HG02623 (cell line): ENCODE results near the gene SLC30A5.
"Not testable (repeated sequence)": the region's sequence is repeated elsewhere in the genome, so short reads cannot be mapped to it uniquely, and the experiment has no call there.

ENCODE experiments used
- ATAC-seq: cut with Tn5 transposase; IDR thresholded peaks from one replicate; pipeline ENCODE4 v1.9.1; 2021; ENCODE audit warnings: moderate library complexity; ENCODE audit not compliant: unreplicated experiment

The SLC30A5 gene

GRCh38 chr5:69103521-69103920 is 9.7 kb downstream of the SLC30A5 start:
- no peak for ATAC-seq

GRCh38 chr5:69105996-69106906 is 12.4 kb downstream of the SLC30A5 start:
- no peak for ATAC-seq

DNA sequence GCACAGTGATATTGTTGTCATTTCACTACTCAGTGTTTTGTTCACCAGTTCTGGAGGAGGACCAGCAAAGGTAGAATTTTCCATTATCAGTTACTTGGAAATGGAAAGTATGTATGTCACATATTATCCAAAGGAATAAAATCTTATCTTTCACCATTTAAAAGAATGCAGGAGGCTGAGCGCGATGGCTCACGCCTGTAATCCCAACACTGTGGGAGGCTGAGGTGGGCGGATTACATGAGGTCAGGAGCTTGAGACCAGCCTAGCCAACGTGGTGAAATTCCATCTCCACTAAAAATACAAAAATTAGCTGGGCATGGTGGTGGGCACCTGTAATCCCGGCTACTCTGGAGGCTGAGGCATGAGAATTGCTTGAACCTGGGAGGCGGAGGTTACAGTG is 14.6 kb downstream of the SLC30A5 start:
- ATAC-seq, result not testable (repeated sequence)

- no peak for ATAC-seq
Observed at GRCh38 chr5:69113851-69114250, 20.0 kb downstream of the SLC30A5 start.

GRCh38 chr5:69115526-69115925 is 21.7 kb downstream of the SLC30A5 start:
- no peak for ATAC-seq

DNA sequence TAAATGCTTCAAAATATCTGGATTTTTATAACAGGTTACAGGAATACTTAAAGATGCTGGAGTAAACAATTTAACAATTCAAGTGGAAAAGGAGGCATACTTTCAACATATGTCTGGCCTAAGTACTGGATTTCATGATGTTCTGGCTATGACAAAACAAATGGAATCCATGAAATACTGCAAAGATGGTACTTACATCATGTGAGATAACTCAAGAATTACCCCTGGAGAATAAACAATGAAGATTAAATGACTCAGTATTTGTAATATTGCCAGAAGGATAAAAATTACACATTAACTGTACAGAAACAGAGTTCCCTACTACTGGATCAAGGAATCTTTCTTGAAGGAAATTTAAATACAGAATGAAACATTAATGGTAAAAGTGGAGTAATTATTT is 35.6 kb downstream of the SLC30A5 start:
- ATAC-seq, result no peak

DNA sequence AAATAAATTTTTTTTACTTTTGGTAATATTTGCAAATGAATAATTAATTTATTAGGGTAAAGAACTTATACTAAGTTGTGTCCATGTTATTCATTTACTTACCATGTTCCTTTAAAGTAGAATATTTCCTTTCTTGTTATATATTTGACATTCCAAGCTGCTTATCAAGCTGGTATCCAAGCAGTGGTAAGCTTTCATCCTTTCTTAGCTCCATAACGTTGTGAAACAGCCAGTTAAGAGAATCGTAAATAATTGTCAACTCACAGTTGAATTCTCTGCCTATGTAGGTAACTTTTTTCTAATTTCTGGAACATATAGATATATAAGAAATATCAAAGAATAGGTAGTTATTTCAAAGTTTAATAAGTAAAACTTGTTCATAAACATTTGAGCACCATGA is 36.4 kb downstream of the SLC30A5 start:
- no peak for ATAC-seq

- ATAC-seq, result no peak
Observed at GRCh38 chr5:69131304-69131703, 37.5 kb downstream of the SLC30A5 start.

DNA sequence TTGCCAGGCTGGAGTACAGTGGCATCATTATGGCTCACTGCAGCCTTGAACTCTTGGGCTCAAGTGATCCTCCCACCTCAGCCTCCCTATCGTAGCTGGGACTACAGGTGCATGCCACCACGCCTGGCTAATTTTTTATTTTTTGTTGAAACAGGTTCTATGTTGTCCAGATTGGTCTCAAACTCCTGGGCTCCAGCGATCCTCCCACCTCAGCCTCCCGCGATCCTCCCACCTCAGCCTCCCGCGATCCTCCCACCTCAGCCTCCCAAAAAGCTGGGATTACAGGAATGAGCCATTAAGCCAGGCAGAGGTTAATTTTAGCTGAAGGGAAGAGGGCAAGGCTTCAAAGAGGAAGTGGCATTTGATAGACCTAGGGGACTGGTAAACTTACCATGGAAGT is 40.3 kb downstream of the SLC30A5 start:
- ATAC-seq, result no peak

- peak; percentile 92 for ATAC-seq
Observed at GRCh38 chr5:69136293-69136692, 42.5 kb downstream of the SLC30A5 start.

- ATAC-seq, result not testable (repeated sequence)
Observed at GRCh38 chr5:69137208-69137607, 43.4 kb downstream of the SLC30A5 start.

DNA sequence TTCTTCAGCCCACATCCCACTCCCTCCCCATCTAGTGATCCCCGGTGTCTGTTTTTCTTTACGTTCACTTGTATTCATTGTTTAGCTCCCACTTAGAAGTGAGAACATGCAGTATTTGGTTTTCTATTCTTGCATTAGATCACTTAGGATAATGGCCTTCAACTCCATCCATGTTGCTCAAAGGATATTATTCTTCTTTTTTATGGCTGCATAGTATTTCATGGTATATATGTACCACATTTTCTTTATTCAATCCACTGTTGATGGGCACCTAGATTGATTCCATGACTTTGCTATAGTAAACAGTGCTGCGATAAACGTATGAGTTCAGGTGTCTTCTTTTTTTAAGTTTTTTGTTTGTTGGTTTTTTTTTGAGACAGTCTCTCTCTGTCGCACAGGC is 44.0 kb downstream of the SLC30A5 start:
- ATAC-seq, result no peak

DNA sequence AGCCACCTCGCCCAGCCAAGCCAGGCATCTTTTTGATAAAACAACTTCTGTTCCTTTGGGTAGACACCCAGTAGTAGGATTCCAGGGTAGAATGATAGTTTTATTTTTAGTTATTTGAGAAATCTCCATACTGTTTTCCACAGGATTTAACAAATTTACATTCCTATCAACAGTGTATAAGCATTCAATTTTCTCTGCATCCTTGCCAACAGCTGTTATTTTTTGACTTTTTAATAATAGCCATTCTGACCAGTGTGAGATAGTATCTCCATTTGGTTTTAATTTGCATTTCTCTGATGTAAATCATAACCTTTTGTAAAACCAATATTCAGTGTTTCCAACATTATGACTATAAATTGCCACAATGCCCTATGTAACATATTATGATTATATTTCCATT is 45.0 kb downstream of the SLC30A5 start:
- ATAC-seq, result no peak

GRCh38 chr5:69140239-69140638 is 46.4 kb downstream of the SLC30A5 start:
- not testable (repeated sequence) for ATAC-seq

- ATAC-seq, result no peak
Observed at GRCh38 chr5:69140827-69141226, 47.0 kb downstream of the SLC30A5 start.

DNA sequence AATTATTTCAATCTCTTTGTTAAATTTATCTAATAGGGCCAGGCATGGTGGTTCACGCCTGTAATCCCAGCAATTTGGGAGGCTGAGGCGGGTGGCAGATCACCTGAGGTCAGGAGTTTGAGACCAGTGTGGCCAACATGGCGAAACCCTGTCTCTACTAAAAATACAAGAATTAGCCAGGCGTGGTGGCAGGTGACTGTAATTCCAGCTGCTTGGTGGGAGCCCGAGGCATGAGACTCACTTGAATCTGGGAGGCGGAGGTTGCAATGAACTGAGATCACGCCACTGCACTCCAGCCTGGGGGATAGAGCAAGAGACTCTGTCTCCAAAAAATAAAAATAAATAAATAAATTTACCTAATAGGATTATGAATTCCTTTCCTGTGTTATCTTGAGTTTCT is 54.8 kb downstream of the SLC30A5 start:
- ATAC-seq, result not testable (repeated sequence)

- ATAC-seq, result no peak
Observed at GRCh38 chr5:69148981-69149675, 55.3 kb downstream of the SLC30A5 start.

- ATAC-seq, result no peak
Observed at GRCh38 chr5:69149676-69150010, 55.8 kb downstream of the SLC30A5 start.

DNA sequence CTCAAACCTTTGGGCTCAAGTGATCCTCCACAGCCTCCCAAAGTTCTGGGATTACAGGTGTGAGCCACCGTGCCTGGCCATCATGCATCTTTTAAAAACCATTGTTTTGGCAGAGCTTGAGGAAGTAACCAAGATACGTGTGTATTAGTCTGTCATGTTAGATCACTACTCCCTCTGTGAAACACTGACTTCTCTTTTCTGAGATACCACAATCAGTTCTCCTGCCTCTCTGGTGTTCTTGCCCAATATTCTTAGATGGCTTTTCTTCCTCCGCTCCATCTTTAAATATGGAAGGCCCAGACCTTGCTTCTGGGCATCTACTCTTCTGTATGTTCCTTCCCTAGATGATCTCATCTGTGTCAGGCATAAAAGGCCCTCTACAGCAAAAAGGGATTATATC is 58.9 kb downstream of the SLC30A5 start:
- no peak for ATAC-seq

DNA sequence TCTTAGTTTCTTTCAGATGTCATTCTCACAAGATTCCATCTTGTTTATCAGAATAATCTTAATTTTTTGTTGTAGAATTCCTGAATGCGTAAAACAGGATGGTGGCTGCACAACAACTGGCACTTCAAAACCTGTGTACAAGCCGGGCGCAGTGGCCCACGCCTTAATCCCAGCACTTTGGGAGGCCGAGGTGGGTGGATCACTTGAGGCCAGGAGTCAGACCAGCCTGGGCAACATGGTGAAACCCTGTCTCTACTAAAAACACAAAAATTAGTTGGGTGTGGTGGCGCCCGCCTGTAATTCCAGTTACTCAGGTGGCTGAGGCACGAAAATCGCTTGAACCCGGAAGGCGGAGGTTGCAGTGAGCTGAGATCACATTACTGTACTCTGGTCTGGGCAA is 62.6 kb downstream of the SLC30A5 start:
- ATAC-seq, result no peak

DNA sequence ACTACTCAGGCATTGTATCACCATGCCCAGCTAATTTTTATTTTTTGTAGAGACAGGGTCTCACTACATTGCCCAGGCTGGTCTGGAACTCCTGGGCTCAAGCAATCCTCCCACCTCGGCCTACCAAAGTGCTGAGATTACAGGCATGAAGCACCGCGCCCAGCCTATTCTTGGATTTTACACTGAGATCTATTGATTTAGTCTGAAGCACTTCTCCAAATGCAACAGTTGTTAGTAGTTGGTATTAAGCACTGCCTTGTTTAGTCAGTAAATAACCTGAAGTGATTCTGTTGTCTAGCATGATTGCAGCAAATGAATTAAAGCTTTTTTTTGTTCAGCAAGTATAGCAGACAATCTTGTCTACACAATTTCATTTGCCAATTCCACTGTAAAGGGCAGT is 64.2 kb downstream of the SLC30A5 start:
- ATAC-seq, result no peak

- ATAC-seq, result no peak
Observed at GRCh38 chr5:69160651-69161050, 66.8 kb downstream of the SLC30A5 start.
